Effector memory CD8-positive, alpha-beta T cell (primary cell): Measurements from ENCODE around the gene CLPTM1L.
A peak's percentile ranks its signal among the peaks of the same experiment; 100 is the strongest.

Experiments used
- ATAC-seq: fragments of 150-1000 bp; cut with Tn5 transposase; replicated peaks from 2 replicates; pipeline ENCODE4 v1.10.0; 2021; ENCODE audit warnings: mild to moderate bottlenecking, moderate library complexity
- DNase-seq, 3 experiments: peaks; one replicate each; pipeline ENCODE4 v3.0.0; 2021
- H3K27ac Mint-ChIP-seq, 2 donors: one replicate each; pipeline ENCODE4 v1.8.0; 2022; ENCODE audit warnings: mild to moderate bottlenecking in 2 of 2, mixed read lengths in 2 of 2, moderate library complexity in 2 of 2
- H3K27me3 Mint-ChIP-seq, 2 donors: one replicate each; pipeline ENCODE4 v1.8.0; 2022; ENCODE audit warnings: mixed read lengths in 2 of 2
- H3K36me3 Mint-ChIP-seq: one replicate; pipeline ENCODE4 v1.8.0; 2022; ENCODE audit warnings: mild to moderate bottlenecking, moderate library complexity, mixed read lengths; ENCODE audit not compliant: insufficient read depth
- H3K4me1 Mint-ChIP-seq, 2 donors: one replicate each; pipeline ENCODE4 v1.8.0; 2022; ENCODE audit warnings: low read depth in 2 of 2, mixed read lengths in 2 of 2
- H3K4me3 Mint-ChIP-seq, 2 donors: one replicate each; pipeline ENCODE4 v1.8.0; 2022; ENCODE audit warnings: mild to moderate bottlenecking in 2 of 2, mixed read lengths in 2 of 2, moderate library complexity in 2 of 2
- H3K9me3 Mint-ChIP-seq, 2 donors: one replicate each; pipeline ENCODE4 v1.8.0; 2022; ENCODE audit warnings: mixed read lengths in 2 of 2

The CLPTM1L gene

GRCh38 chr5:1385395-1386273, 40.7 kb upstream of the CLPTM1L start:
- Mint-ChIP-seq H3K27ac (peak overlapping the region; percentile 99), H3K36me3 (peaks cover 20% of the 10 kb centered on the region), H3K9me3 (no peaks in the 10 kb centered on the region), H3K4me1 (peaks cover 24 to 29% of the 10 kb centered on the region in 2 donors), H3K4me3 (peak overlapping the region; percentile 84 to 99), H3K27me3 (no peaks in the 10 kb centered on the region)
- peak; percentile 82 for ATAC-seq
- peak; percentile 80 to 81 (median 81) for DNase-seq

GRCh38 chr5:1384521-1384920, 39.6 kb upstream of the CLPTM1L start:
- H3K4me1 Mint-ChIP-seq, result peaks cover 24 to 35% of the 10 kb centered on the region in 2 donors
- H3K36me3 Mint-ChIP-seq, result peaks cover 20% of the 10 kb centered on the region
- no peak for ATAC-seq
- H3K4me3 Mint-ChIP-seq, result no peak overlapping the region
- no peak for DNase-seq
- no peaks in the 10 kb centered on the region for H3K27me3 Mint-ChIP-seq
- H3K9me3 Mint-ChIP-seq, result no peaks in the 10 kb centered on the region
- no peak overlapping the region for H3K27ac Mint-ChIP-seq

GRCh38 chr5:1383886-1384401, 39.0 kb upstream of the CLPTM1L start:
- no peak for ATAC-seq
- H3K4me3 Mint-ChIP-seq, result no peak overlapping the region
- peaks cover 24 to 35% of the 10 kb centered on the region in 2 donors for H3K4me1 Mint-ChIP-seq
- no peak overlapping the region for H3K27ac Mint-ChIP-seq
- DNase-seq, result no peak
- H3K36me3 Mint-ChIP-seq, result peaks cover 20% of the 10 kb centered on the region
- no peaks in the 10 kb centered on the region for H3K27me3 Mint-ChIP-seq
- no peaks in the 10 kb centered on the region for H3K9me3 Mint-ChIP-seq

GRCh38 chr5:1383344-1383743, 38.4 kb upstream of the CLPTM1L start:
- Mint-ChIP-seq H3K4me1 (peaks cover 24 to 35% of the 10 kb centered on the region in 2 donors), H3K27me3 (no peaks in the 10 kb centered on the region), H3K27ac (no peak overlapping the region), H3K9me3 (no peaks in the 10 kb centered on the region), H3K4me3 (no peak overlapping the region), H3K36me3 (peaks cover 20% of the 10 kb centered on the region)
- ATAC-seq (no peak), DNase-seq (no peak)

- no peak for DNase-seq
- Mint-ChIP-seq H3K9me3 (no peaks in the 10 kb centered on the region), H3K27me3 (no peaks in the 10 kb centered on the region), H3K27ac (no peak overlapping the region), H3K4me3 (no peak overlapping the region), H3K4me1 (peaks cover 22 to 35% of the 10 kb centered on the region in 2 donors), H3K36me3 (peaks cover 19% of the 10 kb centered on the region)
- no peak for ATAC-seq
Measured at GRCh38 chr5:1382248-1382700, 37.4 kb upstream of the CLPTM1L start.

GRCh38 chr5:1381370-1382247, 36.7 kb upstream of the CLPTM1L start:
- H3K4me3 Mint-ChIP-seq, result peak overlapping the region in 1 of 2 donors; percentile 66
- H3K27ac Mint-ChIP-seq, result no peak overlapping the region
- H3K4me1 Mint-ChIP-seq, result peaks cover 16 to 29% of the 10 kb centered on the region in 2 donors

GRCh38 chr5:1380910-1381309, 36.0 kb upstream of the CLPTM1L start:
- DNase-seq, result no peak
- Mint-ChIP-seq H3K4me1 (peaks cover 13 to 23% of the 10 kb centered on the region in 2 donors), H3K36me3 (peaks cover 7% of the 10 kb centered on the region), H3K27ac (no peak overlapping the region), H3K27me3 (no peaks in the 10 kb centered on the region), H3K4me3 (peak overlapping the region in 1 of 2 donors; percentile 66), H3K9me3 (no peaks in the 10 kb centered on the region)
- ATAC-seq, result no peak

More at GRCh38 chr5:1381370-1382247, 36.7 kb upstream of the CLPTM1L start:
- ATAC-seq, result no peak
- DNase-seq, result no peak
- no peaks in the 10 kb centered on the region for H3K9me3 Mint-ChIP-seq
- peaks cover 13% of the 10 kb centered on the region for H3K36me3 Mint-ChIP-seq
- no peaks in the 10 kb centered on the region for H3K27me3 Mint-ChIP-seq

GRCh38 chr5:1380011-1380817, 35.3 kb upstream of the CLPTM1L start:
- peaks cover 4% of the 10 kb centered on the region for H3K36me3 Mint-ChIP-seq
- no peaks in the 10 kb centered on the region for H3K9me3 Mint-ChIP-seq
- no peaks in the 10 kb centered on the region for H3K27me3 Mint-ChIP-seq
- ATAC-seq, result peak; percentile 96
- peak overlapping the region; percentile 52 to 77 for H3K4me3 Mint-ChIP-seq
- H3K27ac Mint-ChIP-seq, result peak overlapping the region in 1 of 2 donors; percentile 31
- DNase-seq, result peak; percentile 58 to 66 (median 61)
- peaks cover 8 to 18% of the 10 kb centered on the region in 2 donors for H3K4me1 Mint-ChIP-seq

- Mint-ChIP-seq H3K4me3 (peak overlapping the region in 1 of 2 donors; percentile 13), H3K27ac (no peak overlapping the region), H3K36me3 (peaks cover 4% of the 10 kb centered on the region), H3K27me3 (no peaks in the 10 kb centered on the region), H3K4me1 (peaks cover 16 to 22% of the 10 kb centered on the region in 2 donors), H3K9me3 (no peaks in the 10 kb centered on the region)
- no peak for ATAC-seq
- no peak for DNase-seq
Measured at GRCh38 chr5:1378866-1379659, 34.2 kb upstream of the CLPTM1L start.

GRCh38 chr5:1378096-1378495, 33.2 kb upstream of the CLPTM1L start:
- Mint-ChIP-seq H3K36me3 (peaks cover 4% of the 10 kb centered on the region), H3K9me3 (no peaks in the 10 kb centered on the region), H3K4me3 (no peak overlapping the region), H3K27me3 (no peaks in the 10 kb centered on the region), H3K27ac (no peak overlapping the region), H3K4me1 (peaks cover 21 to 29% of the 10 kb centered on the region in 2 donors)
- DNase-seq (no peak), ATAC-seq (no peak)

- peaks cover 23 to 34% of the 10 kb centered on the region in 2 donors for H3K4me1 Mint-ChIP-seq
- H3K9me3 Mint-ChIP-seq, result no peaks in the 10 kb centered on the region
- H3K4me3 Mint-ChIP-seq, result no peak overlapping the region
- DNase-seq, result no peak
- no peaks in the 10 kb centered on the region for H3K36me3 Mint-ChIP-seq
- H3K27ac Mint-ChIP-seq, result no peak overlapping the region
- ATAC-seq, result no peak
- H3K27me3 Mint-ChIP-seq, result no peaks in the 10 kb centered on the region
Measured at GRCh38 chr5:1376981-1377380, 32.1 kb upstream of the CLPTM1L start.
